Activated T-cell treated with anti-CD3 and anti-CD28 coated beads for 24 hours (primary cell): ENCODE measurements around the gene GBX1.

Source experiments
- DNase-seq: peaks from one replicate; pipeline ENCODE4 v3.0.0-alpha.2; 2020; ENCODE audit warnings: low read depth

The GBX1 gene

GRCh38 chr7:151193203-151193978 is 25.9 kb upstream of the GBX1 start:
- DNase-seq = no peak

DNA sequence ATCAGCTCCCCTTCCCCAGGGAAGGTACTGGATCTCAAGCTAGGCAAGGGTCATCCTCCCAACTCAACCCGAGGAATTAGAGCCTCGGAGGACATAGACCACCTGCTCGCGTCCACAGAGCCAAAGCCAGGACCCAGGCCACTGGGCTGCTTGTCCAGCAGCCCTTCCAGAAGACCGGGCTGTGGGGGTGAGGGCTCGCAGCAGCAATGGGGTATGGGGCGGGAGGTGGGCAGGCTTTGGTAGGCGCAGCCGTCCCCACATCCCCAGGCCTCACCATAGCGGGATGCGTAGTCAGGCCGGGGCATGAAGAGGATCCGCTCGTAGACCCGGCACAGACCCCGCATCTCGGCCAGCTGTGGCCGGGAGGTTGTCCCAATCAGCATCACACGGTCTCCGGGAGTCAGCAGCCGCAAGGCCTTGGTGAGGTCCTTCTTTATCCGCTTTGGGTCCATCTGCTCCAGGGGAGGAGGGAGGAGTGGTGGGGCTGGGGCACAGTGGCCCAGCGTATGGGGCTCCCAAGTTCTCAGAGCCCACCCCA is 24.6 kb upstream of the GBX1 start:
- DNase-seq = no peak

DNA sequence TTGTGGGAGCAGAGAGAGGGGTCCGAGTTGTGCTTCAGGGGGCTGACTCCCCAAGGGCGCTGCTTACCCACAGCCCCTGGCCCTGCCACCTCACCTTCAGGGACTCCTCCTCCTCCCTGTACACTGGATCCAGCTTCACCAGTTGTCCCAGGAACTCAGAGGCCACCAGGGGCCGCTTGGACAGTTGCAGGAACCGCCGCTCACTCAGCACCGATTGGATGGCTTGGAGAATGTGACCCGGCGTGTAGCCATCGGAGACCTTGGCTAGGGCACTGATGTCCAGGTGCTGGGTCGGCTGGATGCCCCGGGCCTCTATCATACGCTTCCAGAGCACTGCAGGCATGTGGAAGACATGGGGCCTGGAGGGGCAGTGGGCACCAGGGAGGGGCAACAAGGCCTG is 24.1 kb upstream of the GBX1 start:
- DNase-seq = no peak

DNA sequence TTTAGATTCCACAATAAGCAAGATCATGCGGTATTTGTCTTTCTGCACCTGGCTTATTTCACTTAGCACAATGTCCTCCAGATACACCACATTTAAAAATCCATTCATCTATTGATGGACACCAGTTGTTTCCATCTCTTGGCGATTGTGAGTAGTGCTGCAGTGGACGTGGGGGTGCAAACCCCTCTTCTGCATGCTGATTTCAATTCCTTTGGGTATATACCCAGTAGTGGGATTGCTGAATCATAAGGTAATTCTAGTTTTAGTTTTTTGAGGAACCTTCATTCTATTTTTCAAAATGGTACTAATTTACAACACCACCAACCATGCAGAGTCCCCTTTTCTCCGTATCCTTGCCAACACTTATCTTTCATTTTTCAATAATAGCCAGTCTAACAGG is 21.5 kb upstream of the GBX1 start:
- no peak for DNase-seq

DNA sequence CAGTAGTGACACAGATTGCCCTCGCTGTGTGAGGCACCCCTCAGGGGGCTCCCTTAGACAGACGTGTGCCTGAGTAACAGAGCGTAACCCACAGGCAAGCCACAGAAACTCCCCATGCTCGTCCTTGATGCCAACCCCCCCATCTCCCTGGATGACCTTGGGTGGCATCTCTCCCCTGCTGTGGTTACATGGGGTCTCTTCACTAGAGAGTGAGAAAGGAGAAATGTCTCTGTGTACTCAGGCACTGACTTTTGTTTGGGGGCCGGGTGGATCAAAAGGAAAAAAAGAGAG is 20.7 kb upstream of the GBX1 start:
- DNase-seq = no peak

DNA sequence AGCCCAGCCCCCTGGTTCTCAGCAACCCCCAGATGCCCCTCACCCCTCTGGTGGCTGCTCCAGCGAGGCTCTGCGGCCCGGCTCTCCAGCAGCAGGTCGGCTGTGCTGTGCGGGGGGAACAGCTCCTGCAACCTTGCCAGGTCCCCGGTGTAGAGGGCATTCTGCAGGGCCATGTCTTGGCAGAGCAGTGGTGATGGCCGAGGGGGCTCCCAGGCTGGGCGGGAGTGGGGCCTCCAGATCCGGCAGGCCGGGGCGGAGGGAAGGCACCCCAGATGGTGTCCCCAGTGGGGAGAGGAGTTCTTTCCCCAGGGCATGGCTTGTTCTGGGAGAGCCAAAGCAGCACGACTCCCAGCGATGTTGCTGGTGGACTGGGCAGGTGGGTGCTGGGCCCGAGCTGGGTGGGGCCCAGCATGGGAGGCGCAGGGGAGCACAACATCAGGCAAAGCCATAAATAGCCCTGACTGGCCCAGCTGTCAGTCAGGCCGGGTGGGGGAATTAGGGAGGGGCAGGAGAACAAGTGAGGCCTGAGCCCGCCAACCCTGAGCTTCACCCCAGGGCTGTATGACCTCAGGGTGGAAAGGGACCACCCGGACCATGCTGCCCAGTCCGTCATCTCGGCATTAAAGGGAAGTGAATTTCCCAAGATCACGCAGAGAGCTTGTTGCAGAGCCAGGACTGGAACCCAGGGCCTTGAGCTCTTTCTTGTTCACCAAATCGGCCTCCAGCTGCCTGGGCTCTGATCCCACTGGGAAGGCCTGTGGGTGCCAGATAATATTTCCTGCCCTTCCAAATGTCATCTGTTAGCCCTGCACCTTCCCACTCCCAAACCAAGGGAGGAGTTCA is 20.1 kb upstream of the GBX1 start:
- no peak for DNase-seq

- no peak for DNase-seq
Measured at GRCh38 chr7:151186640-151187408, 19.3 kb upstream of the GBX1 start, which contains the start of gene ASB10. TSS of gene ASB10 (minus strand) at chr7:151187250. CDS start at chr7:151187130, 120 bp downstream.

DNA sequence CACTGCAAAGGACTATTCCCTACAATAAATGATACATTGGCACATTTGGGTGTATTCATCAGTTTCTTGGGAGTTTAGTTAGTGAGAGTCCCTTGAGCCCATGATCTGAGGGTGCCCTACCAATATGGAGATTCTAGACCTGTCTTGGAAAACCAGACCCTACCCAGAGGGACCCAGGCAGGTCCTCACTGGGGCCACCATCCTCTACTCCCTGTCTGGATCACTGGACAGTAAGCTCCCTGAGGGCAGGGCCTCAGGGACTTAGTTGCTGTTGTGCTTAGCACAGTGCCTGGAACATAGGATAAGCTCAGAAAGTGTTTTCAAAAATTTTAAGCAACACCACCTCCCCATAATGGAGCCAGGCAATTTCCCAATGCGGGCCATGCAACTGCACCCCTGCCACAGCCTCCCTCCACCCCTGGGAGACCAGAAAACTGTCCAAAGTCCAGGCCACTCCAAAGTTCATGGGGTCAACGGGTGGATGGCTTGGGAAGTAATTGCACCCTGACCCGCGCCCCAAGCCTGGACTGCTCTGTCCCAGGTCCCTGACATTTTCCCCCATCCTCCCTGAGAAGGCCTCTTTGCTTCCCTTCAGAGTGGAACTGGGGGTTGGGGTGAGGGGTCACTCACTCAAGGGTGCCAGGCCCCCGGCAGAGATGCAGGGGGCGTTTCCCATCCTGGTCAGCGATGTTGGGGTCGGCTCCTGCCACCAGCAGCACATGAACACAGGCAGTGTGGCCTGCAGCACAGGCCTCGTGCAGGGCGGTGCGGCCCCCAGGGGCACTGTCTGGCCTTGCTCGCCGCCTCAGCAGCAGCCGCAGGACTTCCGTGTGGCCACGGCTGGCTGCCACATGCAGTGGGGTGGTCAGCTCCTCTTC is 18.5 kb upstream of the GBX1 start:
- DNase-seq = no peak

DNA sequence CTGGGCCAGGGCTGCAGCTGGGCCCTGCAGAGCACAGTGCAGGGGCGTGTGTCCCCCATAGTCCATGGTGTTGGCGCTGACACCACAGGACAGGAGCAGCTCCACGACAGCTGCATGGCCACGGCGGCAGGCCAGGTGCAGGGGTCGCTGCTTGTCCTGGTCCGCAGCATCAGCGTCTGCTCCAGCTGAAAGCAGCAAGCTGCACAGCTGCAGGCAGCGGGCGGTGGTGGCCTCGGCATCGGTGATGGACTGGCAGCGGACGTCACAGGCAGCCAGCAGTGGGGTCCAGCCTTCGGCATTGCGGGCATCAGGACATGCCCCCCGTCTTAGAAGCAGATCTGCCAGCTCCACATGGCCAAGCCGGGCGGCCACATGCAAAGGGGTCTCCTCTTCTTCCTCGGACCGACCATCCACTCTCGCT is 13.5 kb upstream of the GBX1 start:
- DNase-seq = no peak

- no peak for DNase-seq
Measured at GRCh38 chr7:151179946-151180345, 12.5 kb upstream of the GBX1 start.

- no peak for DNase-seq
Measured at GRCh38 chr7:151179287-151179860, 11.9 kb upstream of the GBX1 start.

GRCh38 chr7:151178831-151179230 is 11.3 kb upstream of the GBX1 start:
- DNase-seq = no peak

DNA sequence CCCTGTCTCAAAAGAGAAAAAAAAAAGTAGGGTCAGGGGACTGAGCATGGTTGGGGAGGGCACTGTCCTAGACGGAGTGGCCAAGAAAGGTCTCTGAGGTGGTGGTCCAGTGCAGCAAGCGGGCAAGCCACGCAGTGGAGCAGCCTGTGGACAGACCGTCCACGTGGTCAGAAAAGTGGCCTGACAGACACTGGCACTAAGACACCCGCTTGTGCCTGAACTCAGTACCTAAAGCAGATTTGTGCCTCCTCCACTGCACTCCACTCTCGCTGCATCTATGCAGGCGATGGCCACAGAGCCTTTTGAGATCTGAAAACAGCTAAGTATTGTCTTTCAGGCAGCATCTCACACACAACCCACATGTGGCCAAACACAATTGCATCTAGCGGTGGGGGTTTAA is 10.7 kb upstream of the GBX1 start:
- no peak for DNase-seq

- DNase-seq = no peak
Measured at GRCh38 chr7:151177310-151177709, 9.8 kb upstream of the GBX1 start.

- no peak for DNase-seq
Measured at GRCh38 chr7:151176401-151176800, 8.9 kb upstream of the GBX1 start.

DNA sequence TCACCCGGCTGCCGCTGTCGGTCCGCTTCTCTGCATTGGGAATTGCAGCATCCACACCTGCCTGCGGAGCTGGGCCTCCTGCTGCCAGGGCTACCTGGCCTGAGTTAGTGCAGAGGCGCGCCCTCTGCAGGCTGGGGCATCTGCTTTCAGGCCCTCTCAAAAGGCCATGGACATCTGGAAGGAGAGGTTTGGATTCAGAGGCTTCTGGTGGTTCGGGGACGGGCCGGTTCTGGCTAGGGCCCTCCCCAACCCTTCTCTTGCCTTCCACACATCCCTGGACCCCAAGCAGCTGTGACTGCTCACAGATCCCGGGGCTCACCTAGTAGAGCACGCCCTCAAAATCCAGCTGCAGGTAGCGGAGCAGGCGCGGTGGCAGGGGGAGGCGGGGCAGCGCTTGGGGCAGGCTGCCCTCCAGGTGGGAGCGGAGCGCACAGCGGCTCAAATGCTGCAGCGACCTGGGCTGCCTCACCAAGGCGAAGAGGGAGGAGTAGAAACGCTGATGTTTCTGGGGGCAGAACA is 8.4 kb upstream of the GBX1 start:
- no peak for DNase-seq

- no peak for DNase-seq
Measured at GRCh38 chr7:151175047-151175792, 7.7 kb upstream of the GBX1 start.

DNA sequence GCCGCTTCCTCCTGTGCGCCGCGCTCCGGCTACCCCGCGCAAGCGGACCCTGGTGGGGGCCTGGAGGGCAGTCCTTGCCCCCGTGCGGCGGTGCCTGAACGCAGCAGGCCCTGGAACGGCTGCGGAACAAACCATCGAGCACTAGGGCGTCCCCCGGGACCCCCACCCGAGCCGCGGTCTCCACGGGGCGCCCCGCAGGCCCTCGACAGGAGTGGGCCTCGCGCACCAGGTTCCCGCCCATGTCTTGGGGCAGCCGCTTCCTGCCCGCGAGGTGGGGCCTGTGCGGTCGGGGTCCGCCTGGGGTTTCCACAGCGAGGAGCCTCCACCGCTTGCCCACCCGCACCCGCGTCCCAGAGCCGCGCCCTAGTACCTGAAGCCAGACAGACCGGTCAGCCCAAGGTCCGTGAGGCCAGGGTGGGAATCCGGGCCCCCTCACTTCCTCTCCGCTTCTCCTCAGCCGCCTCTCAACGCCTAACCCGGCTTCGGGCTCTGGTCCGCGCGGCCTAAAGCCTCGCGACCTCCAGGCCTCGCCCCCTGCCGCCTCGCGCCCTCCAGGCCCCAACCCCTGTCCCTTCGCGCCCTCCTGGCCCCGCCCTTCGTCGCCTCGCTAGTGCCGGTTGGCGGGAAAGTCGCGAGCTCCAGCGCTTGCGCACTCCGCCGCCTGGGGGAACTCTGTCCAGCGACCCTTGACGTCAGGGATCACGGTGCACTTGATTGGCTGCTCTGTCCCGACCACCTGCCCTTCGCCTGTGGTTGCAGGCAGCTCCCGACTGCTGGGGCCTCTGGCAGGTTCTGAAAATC is 7.0 kb upstream of the GBX1 start:
- DNase-seq = no peak
